Gastrocnemius medialis (tissue), 4 donors: Measurements from ENCODE around the gene VCL. TPM values are rescaled to one million over a fixed set of nuclear protein-coding genes. Genes with fewer than 3 reads are reported as not detected.
A peak's percentile ranks its signal among the peaks of the same experiment; 100 is the strongest.

Experiments used
- ATAC-seq, 2 donors: fragments of 150-250 bp; one replicate each; pipeline ENCODE4 v1.9.1; 2016
- DNase-seq, 2 donors: peaks; one replicate each; pipeline ENCODE4 v3.0.0-alpha.2; 2019
- H3K27ac ChIP-seq, 4 donors: fragments of 200-600 bp; sonication (generic); 1 replicate in 1 of 4; 2 replicates in 3 of 4; pipeline ENCODE4 v1.5.1; 2016 to 2018; ENCODE audit warnings: mild to moderate bottlenecking in 2 of 4, moderate library complexity in 1 of 4
- H3K27me3 ChIP-seq, 3 donors: fragments of 200-600 bp; sonication (generic) in 2 of 3; 1 replicate in 1 of 3; 2 replicates in 2 of 3; pipeline versions ENCODE4 v1.5.1 to v1.6.0; 2016 to 2019; ENCODE audit warnings: mild to moderate bottlenecking in 1 of 3, moderate library complexity in 1 of 3
- H3K36me3 ChIP-seq, 2 donors: fragments of 200-600 bp; sonication (generic) in 1 of 2; one replicate each; pipeline ENCODE4 v1.5.1; 2017 to 2018
- H3K4me1 ChIP-seq, 2 donors: fragments of 200-600 bp; sonication (generic) in 1 of 2; one replicate each; pipeline ENCODE4 v1.5.1; 2016 to 2017; ENCODE audit warnings: mild to moderate bottlenecking in 2 of 2
- H3K4me3 ChIP-seq, 4 donors: fragments of 200-600 bp; sonication (generic) in 3 of 4; 1 replicate in 1 of 4; 2 replicates in 3 of 4; pipeline ENCODE4 v1.5.1; 2016 to 2019; ENCODE audit warnings: mild to moderate bottlenecking in 2 of 4
- H3K9me3 ChIP-seq, 3 donors: fragments of 200-600 bp; sonication (generic) in 2 of 3; 1 replicate in 1 of 3; 2 replicates in 2 of 3; pipeline ENCODE4 v1.5.1; 2016 to 2019
- POLR2A ChIP-seq, 2 donors: fragments of 450-650 bp; IDR thresholded peaks; one replicate each; pipeline ENCODE4 v1.6.1; 2017; ENCODE audit warnings: antibody characterized with exemption in 2 of 2, mild to moderate bottlenecking in 2 of 2, moderate library complexity in 2 of 2
- in situ Hi-C, 4 donors: fragments of 200-750 bp; cut with MboI; loops; one replicate each; pipeline versions ENCODE4 v1.15.0 to v1.8.0; 2017; ENCODE audit warnings: low sequenced_read_pairs in 4 of 4
- intact Hi-C: fragments of 100-400 bp; cut with DNase I; formaldehyde crosslinking; loops from one replicate; pipeline ENCODE4 v1.15.1; 2023; ENCODE audit warnings: low total_unique reads
- total RNA-seq, 4 donors: library from RNA; depleted of rRNA; stranded (reverse); fragments of >200 nt; gene quantifications; one replicate each; pipeline versions ENCODE4 v1.1.0 to v1.2.3, GENCODE V29; 2016
- TF ChIP-seq, protein P1 (sequence below), 5 experiments: fragments of 450-650 bp in 3 of 5; fragments of 200-600 bp in 2 of 5; sonication (generic) in 2 of 5; IDR thresholded peaks in 4 of 5; conservative IDR thresholded peaks in 1 of 5; 1 replicate in 4 of 5; 2 replicates in 1 of 5; pipeline ENCODE4 v1.5.1; 2016 to 2019; ENCODE audit warnings: antibody characterized with exemption in 5 of 5, mild to moderate bottlenecking in 3 of 5, moderate library complexity in 3 of 5

Gene VCL
- total RNA-seq, 4 donors from 2014 or later = 129 to 299 (median 210) TPM

DNA sequence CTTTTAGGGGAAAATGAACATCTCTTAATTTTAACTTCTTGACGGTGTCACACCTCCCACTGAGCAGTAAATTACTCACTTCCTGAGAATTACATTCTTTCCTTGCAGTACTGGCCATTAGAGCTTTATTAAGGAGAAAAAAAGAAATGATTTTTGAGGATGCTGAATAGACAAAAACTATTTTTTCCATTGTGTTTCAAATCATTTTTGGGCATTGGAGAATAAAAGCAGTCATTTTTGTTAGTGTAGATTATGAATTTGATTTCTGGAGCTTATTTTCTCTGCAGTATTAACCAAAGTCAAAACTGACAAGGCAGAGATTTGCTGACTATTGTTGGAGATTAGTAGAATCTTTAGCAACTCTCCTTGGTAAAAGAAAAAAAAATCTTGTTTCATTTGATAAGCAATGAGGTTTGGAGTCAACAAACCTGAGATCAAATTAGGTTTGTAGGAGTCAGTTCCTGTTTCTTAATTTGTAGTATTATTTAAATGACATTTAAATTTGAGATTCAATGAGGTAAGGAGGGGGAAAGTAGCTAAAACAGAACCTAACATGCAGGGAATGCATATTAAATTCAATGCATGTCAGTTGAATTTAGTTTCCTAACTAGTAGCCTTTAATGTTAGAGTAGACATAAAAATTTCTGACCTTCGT lies 82.1 kb downstream of the VCL start:
- H3K4me1 ChIP-seq = peaks cover 11 to 24% of the 10 kb centered on the region in 2 donors
- ATAC-seq (no peak), DNase-seq (no peak)
- TF ChIP-seq, protein P1, sequence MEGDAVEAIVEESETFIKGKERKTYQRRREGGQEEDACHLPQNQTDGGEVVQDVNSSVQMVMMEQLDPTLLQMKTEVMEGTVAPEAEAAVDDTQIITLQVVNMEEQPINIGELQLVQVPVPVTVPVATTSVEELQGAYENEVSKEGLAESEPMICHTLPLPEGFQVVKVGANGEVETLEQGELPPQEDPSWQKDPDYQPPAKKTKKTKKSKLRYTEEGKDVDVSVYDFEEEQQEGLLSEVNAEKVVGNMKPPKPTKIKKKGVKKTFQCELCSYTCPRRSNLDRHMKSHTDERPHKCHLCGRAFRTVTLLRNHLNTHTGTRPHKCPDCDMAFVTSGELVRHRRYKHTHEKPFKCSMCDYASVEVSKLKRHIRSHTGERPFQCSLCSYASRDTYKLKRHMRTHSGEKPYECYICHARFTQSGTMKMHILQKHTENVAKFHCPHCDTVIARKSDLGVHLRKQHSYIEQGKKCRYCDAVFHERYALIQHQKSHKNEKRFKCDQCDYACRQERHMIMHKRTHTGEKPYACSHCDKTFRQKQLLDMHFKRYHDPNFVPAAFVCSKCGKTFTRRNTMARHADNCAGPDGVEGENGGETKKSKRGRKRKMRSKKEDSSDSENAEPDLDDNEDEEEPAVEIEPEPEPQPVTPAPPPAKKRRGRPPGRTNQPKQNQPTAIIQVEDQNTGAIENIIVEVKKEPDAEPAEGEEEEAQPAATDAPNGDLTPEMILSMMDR (IDR thresholded peaks at IDR 0.05 in 4 of 5, conservative IDR thresholded peaks at IDR 0.05 in 1 of 5) = no peak
- no peak for TF ChIP-seq POLR2A (IDR thresholded peaks at IDR 0.05)
- peak overlapping the region; percentile 9 to 71 (median 50) for H3K27ac ChIP-seq
- in situ Hi-C loops (loop anchor here (5.0 to 10.0 kb wide), 3 partner anchors 115 to 195 kb away; no protein-coding TSS in a partner anchor), intact Hi-C loops (loop anchor here (2.0 to 5.0 kb wide), 4 partner anchors 83 to 233 kb away; partner anchors contain the start of gene VCL)
- H3K36me3 ChIP-seq = peaks cover 2 to 55% of the 10 kb centered on the region in 2 donors
- H3K27me3 ChIP-seq = no peaks in the 10 kb centered on the region
- H3K9me3 ChIP-seq = no peaks in the 10 kb centered on the region
- no peak overlapping the region for H3K4me3 ChIP-seq

DNA sequence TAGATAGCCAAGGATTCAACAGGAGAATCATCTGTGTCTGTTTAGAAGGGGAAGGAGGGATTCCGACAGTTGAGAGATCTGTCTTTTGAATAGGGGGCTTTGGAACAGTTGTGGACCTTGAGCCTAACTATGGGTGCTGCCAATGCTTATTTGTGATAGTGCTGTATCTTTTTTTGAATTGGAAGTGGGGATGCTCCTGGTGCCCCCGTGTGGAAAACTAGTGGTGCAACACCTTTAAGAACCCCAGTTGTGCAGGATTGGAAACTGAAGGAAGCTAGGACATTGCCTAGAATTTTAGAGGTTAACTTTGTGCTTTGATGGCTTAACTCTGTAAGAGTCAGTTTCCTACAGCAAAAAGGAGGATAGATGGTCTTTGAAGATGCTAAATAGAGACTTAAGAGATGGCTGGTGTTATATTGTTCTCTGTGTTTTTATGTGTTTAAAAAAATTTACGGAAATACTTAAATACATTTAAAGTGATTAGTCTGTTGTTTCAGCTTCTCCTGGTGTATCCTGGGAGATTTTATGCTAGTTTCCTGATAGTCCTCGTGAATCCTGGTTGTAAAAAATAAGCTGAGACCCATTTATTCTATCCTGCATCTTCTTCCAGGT lies 83.4 kb downstream of the VCL start:
- peaks cover 11 to 24% of the 10 kb centered on the region in 2 donors for H3K4me1 ChIP-seq
- peak in 1 of 2 donors; percentile 35 for DNase-seq
- in situ Hi-C loops = loop anchor here in 3 of 4 donors (5.0 to 10.0 kb wide), 3 partner anchors 116 to 196 kb away; no protein-coding TSS in a partner anchor
- intact Hi-C loops = loop anchor here (1.0 to 5.0 kb wide), 5 partner anchors 84 to 234 kb away; partner anchors contain the start of gene VCL
- ATAC-seq = peak; percentile 45 to 66
- H3K27me3 ChIP-seq = no peaks in the 10 kb centered on the region
- peak overlapping the region; percentile 9 to 71 (median 50) for H3K27ac ChIP-seq
- H3K36me3 ChIP-seq = peaks cover 4 to 54% of the 10 kb centered on the region in 2 donors
- H3K4me3 ChIP-seq = no peak overlapping the region
- no peaks in the 10 kb centered on the region for H3K9me3 ChIP-seq
- TF ChIP-seq POLR2A (IDR thresholded peaks at IDR 0.05) = no peak
- TF ChIP-seq, protein P1 (IDR thresholded peaks at IDR 0.05 in 4 of 5, conservative IDR thresholded peaks at IDR 0.05 in 1 of 5) = peak; percentile 55 to 77 (median 72)

DNA sequence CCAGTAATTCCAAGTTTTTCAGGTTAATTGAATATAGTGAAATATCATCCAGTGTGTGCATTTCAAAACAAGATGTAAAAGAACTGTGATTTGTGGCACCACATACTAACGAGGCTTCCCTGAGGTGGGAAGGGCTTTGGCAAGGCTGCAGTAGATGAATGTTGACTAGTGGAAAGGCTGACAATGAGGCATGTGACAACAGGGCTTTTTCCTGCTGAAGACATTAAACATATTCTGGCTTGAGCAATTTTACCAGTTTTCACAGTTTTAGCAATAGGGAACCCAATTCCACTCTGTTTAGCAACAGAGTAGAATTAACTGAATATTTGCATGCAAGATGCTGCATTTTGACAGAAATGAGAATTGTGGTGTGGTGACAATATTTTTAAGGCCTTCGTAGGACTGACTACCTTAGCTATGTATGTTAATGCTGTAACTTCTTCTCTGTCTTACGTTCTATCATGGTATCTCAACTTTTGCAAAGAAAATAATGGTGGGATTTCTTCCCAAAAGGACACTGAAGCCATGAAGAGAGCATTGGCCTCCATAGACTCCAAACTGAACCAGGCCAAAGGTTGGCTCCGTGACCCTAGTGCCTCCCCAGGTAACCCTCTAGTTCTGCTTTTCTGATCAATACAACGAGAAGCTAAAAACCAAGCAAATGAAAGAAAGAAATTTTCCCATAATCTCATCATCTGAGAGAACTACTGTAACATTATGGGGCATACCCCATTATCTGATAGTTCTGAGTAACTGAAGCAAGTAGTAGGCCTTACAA lies 84.2 kb downstream of the VCL start:
- Histone ChIP-seq H3K27me3 (no peaks in the 10 kb centered on the region), H3K36me3 (peaks cover 4 to 50% of the 10 kb centered on the region in 2 donors), H3K27ac (peak overlapping the region; percentile 41 to 71 (median 52)), H3K4me1 (peaks cover 11 to 24% of the 10 kb centered on the region in 2 donors), H3K9me3 (no peaks in the 10 kb centered on the region), H3K4me3 (no peak overlapping the region)
- TF ChIP-seq, protein P1 (IDR thresholded peaks at IDR 0.05 in 4 of 5, conservative IDR thresholded peaks at IDR 0.05 in 1 of 5) = no peak
- TF ChIP-seq POLR2A (IDR thresholded peaks at IDR 0.05) = no peak
- no peak for ATAC-seq
- DNase-seq = no peak
- intact Hi-C loops (loop anchor here (1.0 to 5.0 kb wide), 5 partner anchors 85 to 235 kb away; partner anchors contain the start of gene VCL), in situ Hi-C loops (loop anchor here in 3 of 4 donors (5.0 to 10.0 kb wide), 3 partner anchors 117 to 197 kb away; no protein-coding TSS in a partner anchor)

DNA sequence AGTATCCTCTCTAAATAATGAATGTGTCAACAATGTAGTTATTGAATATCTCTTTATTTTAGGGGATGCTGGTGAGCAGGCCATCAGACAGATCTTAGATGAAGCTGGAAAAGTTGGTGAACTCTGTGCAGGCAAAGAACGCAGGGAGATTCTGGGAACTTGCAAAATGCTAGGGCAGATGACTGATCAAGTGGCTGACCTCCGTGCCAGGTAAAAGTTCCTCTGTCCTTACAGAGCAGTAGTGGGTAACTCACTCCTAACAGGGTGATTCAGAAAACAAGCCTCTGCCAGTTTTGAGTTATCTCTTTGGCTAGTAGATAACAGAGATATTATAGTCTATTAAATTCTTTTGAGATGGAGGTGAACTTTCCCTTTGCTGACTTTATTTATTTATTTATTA lies 85.4 kb downstream of the VCL start:
- Histone ChIP-seq H3K9me3 (no peaks in the 10 kb centered on the region), H3K27ac (peak overlapping the region; percentile 41 to 71 (median 52)), H3K36me3 (peaks cover 4 to 50% of the 10 kb centered on the region in 2 donors), H3K4me1 (peaks cover 11 to 24% of the 10 kb centered on the region in 2 donors), H3K27me3 (no peaks in the 10 kb centered on the region), H3K4me3 (no peak overlapping the region)
- TF ChIP-seq POLR2A (IDR thresholded peaks at IDR 0.05) = no peak
- TF ChIP-seq, protein P1 (IDR thresholded peaks at IDR 0.05 in 4 of 5, conservative IDR thresholded peaks at IDR 0.05 in 1 of 5) = no peak
- peak; percentile 25 to 41 for DNase-seq
- in situ Hi-C loops = loop anchor here in 3 of 4 donors (5.0 to 10.0 kb wide), 3 partner anchors 119 to 199 kb away; no protein-coding TSS in a partner anchor
- peak; percentile 75 to 81 for ATAC-seq
- intact Hi-C loops = loop anchor here (5.0 kb wide), 3 partner anchors 86 to 236 kb away; partner anchors contain the start of gene VCL
